ENCODE results near the gene ITPRIPL1.

ITPRIPL1 gene

DNA sequence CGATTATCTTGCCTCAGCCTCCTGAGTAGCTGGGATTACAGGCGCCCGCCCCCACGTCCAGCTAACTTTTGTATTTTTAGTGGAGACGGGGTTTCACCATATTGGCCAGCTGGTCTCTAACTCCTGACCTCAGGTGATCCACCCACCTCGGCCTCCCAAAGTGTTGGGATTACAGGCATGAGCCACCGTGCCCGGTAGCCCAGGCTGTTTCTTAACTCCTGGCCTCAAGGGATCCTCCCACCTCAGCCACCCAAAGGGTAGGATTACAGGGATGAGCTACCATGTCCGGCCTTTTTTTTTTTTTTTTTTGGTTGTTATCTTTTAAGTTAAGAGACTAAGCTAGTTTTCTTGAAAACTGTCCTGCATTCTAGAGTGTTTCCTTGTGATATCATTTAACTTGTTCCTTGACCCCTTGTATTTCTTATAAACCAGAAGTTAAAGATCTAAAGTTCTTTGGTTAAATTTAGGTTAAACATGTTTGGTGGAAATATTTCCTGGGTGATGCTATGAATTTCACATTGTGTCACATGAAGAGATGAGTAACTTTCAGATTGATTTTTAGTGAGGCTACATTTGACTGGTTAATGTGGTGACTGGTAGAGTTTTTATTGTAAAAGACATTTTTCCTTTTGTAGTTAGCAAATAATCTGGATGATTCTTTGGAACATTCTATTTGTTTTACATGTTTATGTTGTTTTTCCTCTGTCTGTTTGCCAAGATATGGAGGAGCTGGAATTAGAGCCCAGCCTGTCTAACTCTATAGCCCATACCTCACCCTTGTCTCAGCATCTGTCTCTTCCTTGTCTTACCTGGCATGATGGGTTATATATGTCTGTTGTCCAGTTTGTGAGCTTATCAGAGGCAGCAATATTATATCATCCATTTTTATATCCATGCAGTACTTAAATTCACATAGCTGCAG is 15.6 kb downstream of the ITPRIPL1 start:
- TF ChIP-seq, protein P1, sequence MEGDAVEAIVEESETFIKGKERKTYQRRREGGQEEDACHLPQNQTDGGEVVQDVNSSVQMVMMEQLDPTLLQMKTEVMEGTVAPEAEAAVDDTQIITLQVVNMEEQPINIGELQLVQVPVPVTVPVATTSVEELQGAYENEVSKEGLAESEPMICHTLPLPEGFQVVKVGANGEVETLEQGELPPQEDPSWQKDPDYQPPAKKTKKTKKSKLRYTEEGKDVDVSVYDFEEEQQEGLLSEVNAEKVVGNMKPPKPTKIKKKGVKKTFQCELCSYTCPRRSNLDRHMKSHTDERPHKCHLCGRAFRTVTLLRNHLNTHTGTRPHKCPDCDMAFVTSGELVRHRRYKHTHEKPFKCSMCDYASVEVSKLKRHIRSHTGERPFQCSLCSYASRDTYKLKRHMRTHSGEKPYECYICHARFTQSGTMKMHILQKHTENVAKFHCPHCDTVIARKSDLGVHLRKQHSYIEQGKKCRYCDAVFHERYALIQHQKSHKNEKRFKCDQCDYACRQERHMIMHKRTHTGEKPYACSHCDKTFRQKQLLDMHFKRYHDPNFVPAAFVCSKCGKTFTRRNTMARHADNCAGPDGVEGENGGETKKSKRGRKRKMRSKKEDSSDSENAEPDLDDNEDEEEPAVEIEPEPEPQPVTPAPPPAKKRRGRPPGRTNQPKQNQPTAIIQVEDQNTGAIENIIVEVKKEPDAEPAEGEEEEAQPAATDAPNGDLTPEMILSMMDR (IDR thresholded peaks at IDR 0.05; ENCODE audit: insufficient read depth, low read depth, low read length, missing control alignments), result no peak
- DNase-seq (ENCODE audit: low read depth), result peak; percentile 31
- no peak overlapping the region; the same call in 1 of the 2 replicates for H3K4me3 ChIP-seq (ENCODE audit: low read depth, low read length)

DNA sequence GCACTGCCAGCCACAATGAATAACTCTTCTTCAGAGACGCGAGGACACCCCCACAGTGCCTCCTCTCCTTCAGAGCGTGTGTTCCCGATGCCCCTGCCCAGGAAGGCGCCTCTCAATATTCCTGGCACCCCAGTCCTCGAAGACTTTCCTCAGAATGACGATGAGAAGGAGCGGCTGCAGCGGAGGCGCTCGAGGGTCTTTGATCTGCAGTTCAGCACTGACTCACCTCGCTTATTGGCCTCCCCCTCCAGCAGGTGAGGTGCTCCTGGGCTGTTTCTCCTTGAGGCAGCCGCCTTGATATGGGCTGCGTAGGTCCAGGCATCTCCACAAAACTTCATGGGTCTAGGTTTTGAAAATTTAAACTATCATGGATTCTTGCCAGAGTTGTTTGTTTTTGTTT is 16.5 kb downstream of the ITPRIPL1 start:
- H3K4me3 ChIP-seq (ENCODE audit: low read depth, low read length), result no peak overlapping the region; the same call in none of the 2 replicates
- TF ChIP-seq, protein P1 (IDR thresholded peaks at IDR 0.05; ENCODE audit: insufficient read depth, low read depth, low read length, missing control alignments), result no peak
- DNase-seq (ENCODE audit: low read depth), result no peak

DNA sequence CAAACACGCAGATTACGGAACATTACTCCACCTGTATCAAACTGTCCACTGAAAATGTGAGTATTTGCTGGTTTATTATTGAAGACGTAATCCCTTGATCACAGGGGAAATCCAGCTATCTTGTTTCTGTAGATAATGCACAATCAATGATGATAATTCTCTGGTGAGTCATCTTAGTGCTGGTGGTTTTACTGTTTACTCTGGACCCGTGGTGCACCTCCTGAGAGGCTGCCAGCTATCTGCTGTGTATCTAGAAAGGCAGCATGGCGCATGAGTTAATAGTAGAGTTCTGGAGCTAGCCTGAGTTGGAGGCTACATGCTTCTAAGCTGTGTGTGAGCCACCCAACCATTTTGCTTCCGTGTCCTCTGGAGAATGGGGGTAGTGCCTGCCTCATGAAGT is 17.0 kb downstream of the ITPRIPL1 start:
- H3K4me3 ChIP-seq (ENCODE audit: low read depth, low read length), result peak overlapping the region; percentile 40
- DNase-seq (ENCODE audit: low read depth), result peak; percentile 71
- TF ChIP-seq, protein P1 (IDR thresholded peaks at IDR 0.05; ENCODE audit: insufficient read depth, low read depth, low read length, missing control alignments), result no peak

DNA sequence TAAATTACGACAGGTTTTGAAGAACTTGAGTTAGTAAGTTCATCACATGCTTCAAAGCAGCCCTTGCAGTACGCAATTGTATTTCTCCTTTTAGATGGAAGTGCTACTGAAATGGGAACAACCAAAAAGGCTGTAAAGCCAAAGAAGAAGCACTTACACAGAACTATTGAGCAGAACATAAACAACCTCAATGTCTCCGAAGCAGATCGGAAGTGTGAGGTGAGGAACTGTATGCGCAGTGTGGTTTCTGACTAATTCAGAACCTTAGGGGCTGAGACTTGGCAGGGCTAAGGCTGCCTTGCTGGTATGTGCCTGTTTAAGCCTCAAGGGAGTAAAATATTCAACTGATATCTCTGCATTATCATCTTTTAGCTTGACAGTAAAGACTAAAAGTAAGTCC is 18.9 kb downstream of the ITPRIPL1 start:
- no peak overlapping the region for H3K4me3 ChIP-seq (ENCODE audit: low read depth, low read length)
- TF ChIP-seq, protein P1 (IDR thresholded peaks at IDR 0.05; ENCODE audit: insufficient read depth, low read depth, low read length, missing control alignments), result no peak
- DNase-seq (ENCODE audit: low read depth), result peak; percentile 90

DNA sequence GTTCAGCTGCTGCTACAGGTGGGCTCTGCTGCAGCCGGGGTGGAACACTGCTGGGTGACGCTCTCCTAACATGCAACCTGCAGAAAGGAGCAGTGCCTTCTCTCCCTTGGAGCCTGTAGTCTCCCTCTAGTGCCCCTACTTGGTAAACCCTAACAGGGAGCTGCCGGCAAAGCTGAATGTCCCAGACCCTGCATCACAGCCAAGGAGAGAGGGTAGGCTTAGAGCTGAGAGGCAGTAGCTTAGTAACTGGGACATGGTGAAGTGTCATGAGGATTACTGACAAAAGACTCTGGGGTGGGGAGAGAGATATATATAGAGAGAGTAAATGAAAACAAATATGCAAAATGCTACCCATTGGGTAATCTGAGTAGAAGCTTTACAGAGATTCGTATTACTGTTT is 20.3 kb downstream of the ITPRIPL1 start:
- TF ChIP-seq, protein P1 (IDR thresholded peaks at IDR 0.05; ENCODE audit: insufficient read depth, low read depth, low read length, missing control alignments), result no peak
- H3K4me3 ChIP-seq (ENCODE audit: low read depth, low read length), result no peak overlapping the region
- DNase-seq (ENCODE audit: low read depth), result no peak

DNA sequence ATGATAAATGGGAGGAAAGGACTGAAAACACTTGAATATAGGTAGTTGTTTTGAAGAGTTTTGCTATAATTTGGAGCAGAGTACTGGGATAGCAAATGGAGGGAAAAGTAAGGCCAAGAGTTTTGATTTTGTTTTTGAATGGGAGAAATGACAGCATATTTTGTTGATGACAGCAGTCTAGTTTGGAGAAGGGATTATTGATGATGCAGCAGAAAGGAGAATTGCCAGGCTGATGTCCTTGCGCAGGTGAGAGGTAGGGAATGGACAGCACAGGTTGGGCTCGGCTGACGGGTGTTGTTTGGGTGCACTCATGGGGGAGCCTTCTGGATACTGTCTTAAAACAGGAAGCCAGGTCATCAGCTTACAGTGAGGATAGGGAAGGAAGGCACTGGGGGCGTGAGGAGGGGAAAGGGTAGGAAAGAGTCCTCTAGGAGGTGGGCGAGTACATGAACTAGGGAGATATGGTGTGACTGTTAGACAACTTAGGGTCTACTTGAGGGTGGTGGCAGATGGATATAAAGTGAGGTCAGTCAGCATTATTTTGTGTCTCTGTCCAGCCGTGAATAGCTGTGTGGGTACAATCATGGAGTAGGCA is 20.8 kb downstream of the ITPRIPL1 start:
- DNase-seq (ENCODE audit: low read depth), result no peak
- TF ChIP-seq, protein P1 (IDR thresholded peaks at IDR 0.05; ENCODE audit: insufficient read depth, low read depth, low read length, missing control alignments), result no peak
- H3K4me3 ChIP-seq (ENCODE audit: low read depth, low read length), result no peak overlapping the region
